GM19025 (cell line): Measurements from ENCODE around the gene NAGA.
"Not testable (repeated sequence)": the region's sequence is repeated elsewhere in the genome, so short reads cannot be mapped to it uniquely, and the experiment has no call there.

ENCODE experiments used
- ATAC-seq: cut with Tn5 transposase; IDR thresholded peaks from one replicate; pipeline ENCODE4 v1.9.1; 2021; ENCODE audit warnings: mild to moderate bottlenecking, low read depth, moderate library complexity; ENCODE audit not compliant: unreplicated experiment

Gene NAGA

DNA sequence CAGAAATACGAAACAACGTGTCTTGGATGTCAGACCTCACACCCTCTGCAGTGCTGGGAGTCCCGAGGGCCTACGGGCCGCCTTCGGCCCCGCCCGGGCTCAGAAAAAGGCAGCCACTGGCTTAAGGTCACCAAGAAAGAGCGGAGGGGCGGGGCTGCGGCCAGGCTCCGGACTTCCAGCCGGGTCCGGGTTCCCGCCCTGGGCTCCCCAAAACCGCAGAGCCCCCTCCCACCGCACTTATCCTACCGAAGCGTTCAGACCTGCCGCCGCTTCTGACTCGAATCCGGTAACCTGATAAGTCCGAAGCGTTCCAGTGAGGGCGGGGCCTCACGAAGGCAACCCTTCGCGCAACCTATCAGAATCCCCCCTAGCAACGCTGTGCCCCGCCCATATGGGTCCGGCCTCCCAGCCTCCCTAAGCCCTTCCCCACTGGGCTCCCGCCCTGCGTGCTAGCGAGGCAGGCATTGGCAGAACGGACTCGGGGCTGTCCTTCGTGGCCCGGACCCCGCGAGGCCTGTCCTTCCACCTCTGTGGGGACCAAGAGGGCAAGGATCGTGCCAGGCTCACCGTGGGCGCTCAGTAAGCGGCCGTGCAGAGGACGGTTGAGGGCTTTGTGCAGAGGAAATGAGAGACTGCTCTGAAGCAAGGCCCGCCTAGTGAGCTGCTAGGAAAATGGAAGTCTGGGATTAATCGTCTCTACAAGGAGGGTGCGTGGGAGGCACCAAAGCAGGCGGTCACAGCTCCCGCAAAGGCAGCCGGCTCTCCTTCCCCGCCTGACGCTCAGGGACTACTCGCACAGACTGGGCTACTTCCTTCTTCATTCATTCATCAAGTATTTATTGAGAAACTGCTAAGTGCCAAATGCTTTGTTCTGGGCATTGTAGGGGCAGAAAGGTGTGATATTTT is at the start of gene NAGA:
Gene NAGA (minus strand): TSS at position 296 of the 906 bp plus-strand sequence. CDS start 515 bp downstream, outside the sequence.
- ATAC-seq, result peak; percentile 93

DNA sequence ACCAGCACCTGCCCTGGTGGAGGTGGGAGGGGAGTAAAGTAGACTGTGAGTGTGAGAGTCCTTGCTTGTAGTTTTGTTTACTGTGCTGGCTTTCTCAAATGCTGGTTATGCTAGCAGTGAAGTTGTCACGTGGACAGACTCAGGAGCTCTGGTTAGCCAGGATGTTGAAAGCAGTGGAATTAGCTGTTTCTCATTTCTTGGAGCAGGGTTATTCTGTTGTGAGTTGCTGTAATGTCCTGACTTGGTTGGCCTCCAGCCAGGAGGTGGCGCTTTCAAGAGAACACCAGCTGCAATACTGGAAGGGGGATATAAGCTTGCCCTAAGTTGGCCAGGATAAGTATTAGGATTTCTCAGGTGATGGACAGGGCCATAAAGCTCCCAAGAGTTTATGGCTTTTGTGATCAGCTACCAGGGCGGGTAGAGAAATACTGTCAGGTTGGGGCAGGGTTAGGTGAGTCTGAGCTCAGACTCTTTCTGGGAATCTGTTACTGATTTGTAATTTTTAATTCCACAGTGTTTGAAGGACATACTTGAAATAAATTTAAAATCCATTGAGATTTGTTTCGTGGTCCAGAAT is 46.3 kb upstream of the NAGA start:
- no peak for ATAC-seq

DNA sequence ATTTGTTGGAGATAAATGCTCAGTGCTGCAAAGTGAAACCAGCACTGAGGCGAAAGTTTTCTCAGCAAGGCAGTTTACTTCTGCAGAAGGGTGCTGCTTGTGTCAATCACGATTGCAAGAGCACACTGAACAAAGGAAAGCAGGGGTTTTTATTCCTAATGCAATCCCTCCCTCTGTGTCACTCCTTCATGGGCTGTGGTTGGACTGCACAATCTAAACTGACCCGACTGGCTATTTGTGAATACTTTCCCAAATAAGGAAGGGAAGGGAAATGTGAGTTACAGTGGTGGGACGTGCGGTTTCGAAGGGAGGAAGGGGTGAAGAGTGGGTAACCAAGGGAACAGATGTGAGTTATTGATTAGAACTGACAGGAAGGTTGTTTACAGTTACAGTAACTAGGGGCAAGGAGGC is 44.8 kb upstream of the NAGA start:
- not testable (repeated sequence) for ATAC-seq

DNA sequence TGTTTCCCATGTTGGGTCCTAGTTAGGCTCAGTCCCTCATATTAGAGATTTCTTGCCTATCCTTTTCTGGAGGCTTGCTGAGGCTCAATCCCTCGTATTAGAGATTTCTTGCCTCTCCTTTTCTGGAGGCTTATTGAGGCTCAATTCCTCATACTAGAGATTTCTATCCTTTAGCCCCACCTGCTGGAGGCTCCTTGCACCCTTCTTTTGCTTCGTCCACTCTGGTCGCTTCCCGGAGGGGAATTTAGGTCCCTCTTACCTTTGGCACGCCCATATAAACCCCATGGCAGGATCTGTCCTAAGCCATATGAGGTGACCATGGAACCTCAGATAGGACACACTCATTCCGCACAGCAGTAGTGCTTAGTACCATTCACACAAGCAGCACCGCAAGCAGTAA is 44.1 kb upstream of the NAGA start:
- no peak for ATAC-seq

DNA sequence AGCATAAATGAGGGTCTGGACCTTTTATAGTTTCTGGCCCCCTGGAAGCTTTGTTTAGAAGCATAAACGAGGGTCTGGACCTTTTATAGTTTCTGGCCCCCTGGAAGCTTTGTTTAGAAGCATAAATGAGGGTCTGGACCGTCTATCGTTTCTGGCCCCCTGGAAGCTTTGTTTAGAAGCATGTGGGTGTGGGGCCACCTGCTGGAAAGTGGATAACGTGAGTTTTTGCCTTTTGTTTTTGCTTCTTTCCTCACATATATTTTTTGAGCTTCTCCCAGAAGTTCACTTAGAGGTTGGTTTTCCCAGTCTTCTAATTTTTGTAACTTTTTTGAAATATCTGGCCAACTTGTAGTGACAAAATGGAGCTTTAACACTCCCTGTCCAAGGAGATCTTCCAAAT is 42.2 kb upstream of the NAGA start:
- ATAC-seq, result not testable (repeated sequence)

DNA sequence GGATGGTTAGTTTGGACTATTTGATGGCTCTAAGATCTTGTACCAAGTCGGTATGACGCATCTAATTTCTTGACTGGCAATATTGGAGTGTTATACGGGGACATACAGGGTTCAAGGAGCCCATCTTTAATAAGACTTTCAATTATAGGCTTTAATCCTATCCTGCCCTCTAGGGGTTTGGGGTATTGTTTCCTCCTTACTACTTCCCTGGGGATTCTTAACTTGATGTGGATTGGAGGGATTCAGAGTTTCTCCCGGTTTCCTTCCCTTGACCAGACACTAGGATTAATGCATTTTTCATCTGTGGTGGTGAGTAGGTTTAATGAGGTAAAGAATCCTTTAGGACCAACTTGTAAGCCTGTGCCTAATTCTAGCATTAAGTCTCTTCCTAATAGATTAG is 41.2 kb upstream of the NAGA start:
- no peak for ATAC-seq

DNA sequence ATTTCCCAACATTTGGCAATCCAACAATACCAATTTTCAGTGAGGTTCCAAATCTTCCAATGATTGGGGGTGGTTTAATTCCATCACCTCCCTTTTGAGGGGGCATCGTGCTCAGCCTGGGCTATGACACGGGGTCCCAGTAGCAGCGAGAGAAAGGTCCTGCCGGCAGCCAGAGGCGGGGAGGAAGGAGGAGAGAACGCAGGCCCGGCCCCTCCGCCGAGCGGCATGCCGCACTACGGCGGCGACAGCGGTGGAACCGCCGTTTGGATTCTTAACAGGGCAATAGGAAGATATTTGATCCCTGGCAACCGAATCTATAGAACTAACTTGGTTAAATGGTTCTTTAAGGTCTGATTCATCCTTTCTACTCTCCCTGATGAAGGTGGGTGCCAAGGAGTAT is 38.2 kb upstream of the NAGA start:
- no peak for ATAC-seq

DNA sequence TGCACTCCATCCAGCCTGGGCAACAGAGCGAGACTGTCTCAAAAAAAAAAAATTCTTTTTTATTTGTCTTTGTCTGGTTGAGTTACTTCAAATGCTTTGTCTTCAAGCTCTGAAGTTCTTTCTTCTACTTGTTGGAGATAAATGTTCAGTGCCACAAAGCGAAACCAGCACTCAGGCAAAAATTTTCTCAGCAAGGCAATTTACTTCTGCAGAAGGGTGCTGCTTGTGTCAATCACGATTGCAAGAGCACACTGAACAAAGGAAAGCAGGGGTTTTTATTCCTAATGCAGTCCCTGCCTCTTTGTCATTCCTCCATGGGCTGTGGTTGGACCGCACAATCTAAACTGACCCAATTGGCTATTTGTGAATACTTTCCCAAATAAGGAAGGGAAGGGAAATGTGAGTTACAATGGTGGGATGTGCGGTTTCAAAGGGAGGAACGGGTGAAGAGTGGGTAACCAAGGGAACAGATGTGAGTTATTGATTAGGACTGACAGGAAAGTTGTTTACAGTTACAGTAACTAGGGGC is 33.8 kb upstream of the NAGA start:
- not testable (repeated sequence) for ATAC-seq

DNA sequence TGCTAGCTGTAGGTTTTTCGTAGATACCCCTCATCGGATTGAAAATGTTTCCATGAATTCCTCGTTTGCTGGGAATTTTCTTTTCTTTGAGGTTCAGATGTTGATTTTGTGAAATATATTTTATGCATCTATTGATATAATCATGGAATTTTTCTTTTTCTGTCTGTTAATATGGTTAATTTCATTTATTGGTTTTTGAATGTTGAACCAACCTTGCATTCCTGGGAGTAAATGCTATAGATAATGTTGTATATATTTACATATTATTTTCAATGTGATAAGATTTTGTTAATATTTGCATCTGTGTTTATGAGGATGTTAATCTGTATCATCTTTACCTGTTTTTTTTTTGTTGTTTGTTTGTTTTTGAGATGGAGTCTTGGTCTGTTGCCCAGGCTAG is 30.6 kb upstream of the NAGA start:
- ATAC-seq, result no peak

DNA sequence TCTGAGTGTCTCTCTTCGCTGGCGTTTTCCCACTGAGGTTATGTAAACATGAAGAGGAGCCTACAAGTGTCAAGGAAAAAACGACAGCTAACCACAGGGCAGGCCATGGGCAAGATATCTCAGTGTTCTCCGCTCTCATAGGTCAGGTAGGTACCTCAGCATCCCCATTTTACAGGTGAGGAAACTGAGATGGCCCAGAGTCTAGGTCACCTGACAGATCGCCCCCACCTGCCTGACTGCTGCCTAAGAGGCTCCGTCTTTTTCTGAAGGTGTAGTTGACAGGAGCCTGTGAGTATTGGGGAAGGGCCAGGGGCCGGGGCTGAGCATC is 20.8 kb upstream of the NAGA start:
- no peak for ATAC-seq

DNA sequence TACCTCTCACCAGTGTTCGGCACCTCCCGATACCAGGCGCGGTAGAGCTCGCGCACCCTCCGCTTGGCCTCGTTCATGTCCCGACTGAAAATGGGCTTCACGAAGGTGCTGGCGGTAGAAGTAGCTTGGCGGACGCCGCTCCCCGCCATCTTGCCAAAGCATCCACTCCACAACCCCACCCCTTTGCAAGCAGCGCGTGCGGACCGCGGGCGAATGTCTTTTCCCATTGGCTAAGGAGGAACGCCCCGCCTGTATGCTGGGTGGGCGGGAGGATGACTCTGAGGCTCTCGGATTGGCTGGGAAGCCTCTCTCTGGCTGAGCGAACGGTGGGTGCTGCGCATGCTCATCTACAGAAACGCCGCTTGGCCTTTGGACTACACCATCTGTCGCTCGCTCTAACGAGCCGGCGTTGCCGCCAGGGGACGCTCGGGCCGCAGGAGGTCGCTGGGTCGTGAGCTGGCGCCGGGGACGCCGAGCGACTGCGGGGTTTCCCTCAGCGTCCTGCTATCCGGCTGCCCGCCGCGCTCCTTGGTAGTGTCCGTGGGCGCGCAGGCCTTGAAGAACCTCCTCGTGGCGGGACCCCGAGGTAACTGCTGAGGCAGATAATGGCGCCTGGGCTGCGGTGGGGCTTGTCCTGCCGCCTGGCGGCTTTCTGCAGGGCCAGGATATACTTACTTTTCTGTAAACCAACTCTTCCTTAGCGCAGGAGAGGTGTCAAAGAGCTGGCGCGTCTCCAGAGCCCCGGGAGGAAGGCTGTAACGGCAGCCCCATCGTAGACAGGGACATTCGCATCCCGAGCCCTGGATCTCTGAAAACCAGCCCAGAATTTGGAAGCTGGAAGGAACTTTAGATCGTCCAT is 20.2 kb upstream of the NAGA start, which contains the start of gene NDUFA6:
Gene NDUFA6 (minus strand): TSS at position 177 of the 859 bp plus-strand sequence. CDS start 28 bp downstream, at position 149.
- ATAC-seq, result peak; percentile 94

DNA sequence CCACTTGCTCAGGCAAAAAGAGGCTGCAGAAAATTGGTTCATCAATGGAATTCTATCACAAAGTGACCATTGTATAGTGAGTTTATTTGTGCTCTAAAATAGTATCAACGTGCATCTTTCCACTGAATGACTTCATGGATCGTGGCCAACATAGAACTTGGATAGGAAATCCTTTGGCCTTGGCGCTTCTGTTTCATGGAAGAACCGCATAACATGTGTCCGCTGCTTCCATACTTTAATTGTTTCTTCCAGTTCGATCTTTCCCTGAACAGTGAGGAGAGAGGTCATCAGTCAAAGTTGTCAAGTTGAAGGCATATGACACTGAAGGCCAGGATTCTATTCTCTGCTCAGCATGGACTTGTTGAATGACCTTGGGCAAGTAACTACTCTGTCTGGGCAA is 15.4 kb upstream of the NAGA start:
- no peak for ATAC-seq

DNA sequence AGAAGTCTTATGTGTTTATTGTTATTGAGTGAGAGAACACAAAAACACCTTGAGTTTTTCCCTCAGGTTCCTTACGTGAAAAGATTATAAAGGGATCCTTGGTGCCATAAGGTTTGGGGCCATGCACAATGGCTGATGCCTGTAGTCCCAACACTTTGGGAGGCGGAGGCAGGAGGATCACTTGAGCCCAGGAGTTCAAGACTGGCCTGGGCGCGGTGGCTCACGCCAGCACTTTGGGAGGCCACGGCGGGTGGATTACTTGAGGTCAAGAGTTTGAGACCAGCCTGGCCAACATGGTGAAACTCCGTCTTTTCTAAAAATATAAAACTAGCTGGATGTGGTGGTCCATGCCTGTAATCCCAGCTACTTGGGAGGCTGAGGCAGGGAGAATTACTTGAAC is 14.3 kb upstream of the NAGA start:
- no peak for ATAC-seq

DNA sequence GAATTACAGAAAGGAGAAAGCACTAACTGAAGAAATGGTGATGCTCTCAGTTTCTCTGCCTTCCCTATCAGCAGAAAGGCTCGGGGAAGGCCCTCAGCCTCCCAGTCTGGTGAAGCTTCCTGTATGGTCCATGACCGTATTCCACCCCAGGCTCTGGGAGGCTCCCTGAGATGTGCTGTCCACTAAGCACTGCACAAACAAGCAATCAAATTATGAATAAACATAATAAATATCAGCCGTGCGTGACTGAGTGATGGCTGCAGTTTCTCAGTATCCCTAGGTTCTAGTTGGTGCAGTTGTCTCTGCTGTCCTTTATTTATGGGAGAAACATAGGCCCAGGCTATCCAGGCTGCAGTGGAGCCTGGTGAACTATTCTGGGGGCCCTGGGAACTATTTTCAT is 12.5 kb upstream of the NAGA start:
- ATAC-seq, result no peak

DNA sequence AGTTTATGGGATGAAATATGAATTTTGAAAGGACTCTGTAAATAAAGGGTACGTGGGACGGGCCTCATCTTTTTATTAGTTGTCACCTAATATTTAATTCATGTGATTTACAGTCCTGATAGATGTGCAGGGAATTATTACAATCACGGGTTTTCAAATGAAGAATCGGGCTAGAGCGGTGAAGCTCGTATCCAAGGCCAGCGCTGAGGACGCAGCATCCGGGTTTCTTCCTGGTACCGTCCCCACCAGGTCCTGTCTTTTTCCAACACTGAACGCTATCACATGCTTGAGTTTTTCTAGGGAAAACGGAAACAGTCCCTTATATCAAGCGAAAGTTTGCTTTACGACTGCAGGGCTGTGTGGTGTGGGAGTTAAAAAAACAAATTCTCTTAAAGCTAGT is 9.7 kb upstream of the NAGA start:
- no peak for ATAC-seq

DNA sequence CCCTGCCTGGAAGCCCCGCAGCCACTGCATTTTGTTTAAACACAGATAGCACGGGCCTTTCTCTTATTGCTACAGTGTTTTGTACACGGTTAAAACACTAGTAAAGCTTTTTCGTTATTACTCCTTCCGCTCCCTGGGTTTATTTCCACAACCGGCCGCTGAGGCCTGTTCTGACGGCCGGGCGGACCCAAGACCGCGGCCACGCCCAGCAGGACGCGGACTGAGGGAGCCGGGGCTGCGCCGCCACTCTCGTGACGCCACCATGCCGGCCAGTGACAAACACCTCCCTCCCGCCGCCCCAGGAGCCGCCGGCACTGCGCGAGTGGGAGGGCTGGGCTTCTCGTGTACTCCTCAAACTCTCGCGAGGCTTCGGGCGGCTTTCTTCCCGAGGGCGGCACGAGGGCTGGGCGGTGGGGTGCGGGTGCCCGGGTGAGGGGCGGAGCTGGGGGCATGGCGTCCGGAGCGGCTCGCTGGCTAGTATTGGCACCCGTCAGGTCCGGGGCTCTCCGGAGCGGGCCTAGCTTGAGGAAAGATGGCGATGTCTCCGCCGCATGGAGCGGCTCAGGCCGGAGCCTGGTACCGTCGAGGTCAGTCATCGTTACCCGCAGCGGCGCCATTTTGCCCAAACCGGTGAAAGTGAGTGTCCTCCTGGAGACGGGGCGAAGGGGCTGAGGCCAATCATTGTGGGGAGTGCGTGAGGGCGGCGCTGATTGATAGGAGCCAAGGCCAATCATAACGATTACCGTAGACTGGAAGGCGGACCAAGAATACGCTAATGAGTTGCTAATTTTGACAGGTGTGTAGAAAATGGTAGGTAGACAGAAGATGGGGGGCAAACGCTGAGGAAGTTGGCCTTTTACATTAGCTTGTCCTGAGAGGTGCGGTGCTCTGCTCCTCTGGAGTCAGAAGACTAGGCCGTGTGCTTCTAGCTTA is 9.0 kb upstream of the NAGA start, which contains the start of gene SMDT1:
Gene SMDT1 (plus strand): TSS at position 382 of the 933 bp plus-strand sequence. CDS start 69 bp downstream, at position 451.
- ATAC-seq, result peak; percentile 85

DNA sequence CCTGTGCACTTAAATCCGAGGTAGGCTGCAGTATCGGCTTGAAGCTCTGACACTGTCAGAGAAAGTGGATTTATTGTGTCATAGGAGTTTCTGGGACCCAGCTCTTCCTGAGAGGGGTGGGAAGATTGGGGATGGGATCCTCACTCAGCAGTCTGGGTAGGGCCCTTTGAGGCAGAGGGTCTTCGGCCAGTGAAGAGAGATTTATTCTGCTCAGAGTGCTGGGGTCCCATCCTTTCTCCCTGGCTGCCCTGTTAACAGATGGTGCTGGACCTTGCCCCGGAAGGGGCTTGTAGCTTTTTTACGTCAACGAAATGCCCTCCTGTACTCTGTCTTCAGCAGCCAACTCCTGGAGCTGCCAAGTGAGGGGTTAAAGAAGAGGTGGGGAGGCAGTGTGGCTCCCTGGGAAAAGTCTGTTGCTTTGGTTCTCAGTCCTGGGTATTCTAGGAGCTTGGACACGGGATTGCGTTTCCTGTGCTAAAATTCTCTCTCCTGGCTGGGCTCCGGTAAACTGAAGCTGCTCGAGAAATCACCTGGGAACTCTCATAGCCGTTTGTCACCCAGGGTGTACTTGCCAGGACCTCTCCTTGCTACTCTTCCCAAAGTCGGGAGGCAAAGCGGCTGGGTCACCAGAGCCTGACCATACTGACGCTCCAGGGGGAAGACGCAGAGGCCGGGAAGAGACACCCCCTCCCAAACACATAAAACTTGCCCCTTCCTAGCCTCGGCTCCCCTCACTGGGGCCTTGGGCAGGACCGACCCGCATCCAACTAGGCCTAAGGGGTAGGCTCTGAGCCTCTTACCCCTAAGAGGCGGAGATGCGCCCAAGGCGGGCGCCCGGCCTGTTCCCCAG is 8.1 kb upstream of the NAGA start:
- ATAC-seq, result peak; percentile 7

DNA sequence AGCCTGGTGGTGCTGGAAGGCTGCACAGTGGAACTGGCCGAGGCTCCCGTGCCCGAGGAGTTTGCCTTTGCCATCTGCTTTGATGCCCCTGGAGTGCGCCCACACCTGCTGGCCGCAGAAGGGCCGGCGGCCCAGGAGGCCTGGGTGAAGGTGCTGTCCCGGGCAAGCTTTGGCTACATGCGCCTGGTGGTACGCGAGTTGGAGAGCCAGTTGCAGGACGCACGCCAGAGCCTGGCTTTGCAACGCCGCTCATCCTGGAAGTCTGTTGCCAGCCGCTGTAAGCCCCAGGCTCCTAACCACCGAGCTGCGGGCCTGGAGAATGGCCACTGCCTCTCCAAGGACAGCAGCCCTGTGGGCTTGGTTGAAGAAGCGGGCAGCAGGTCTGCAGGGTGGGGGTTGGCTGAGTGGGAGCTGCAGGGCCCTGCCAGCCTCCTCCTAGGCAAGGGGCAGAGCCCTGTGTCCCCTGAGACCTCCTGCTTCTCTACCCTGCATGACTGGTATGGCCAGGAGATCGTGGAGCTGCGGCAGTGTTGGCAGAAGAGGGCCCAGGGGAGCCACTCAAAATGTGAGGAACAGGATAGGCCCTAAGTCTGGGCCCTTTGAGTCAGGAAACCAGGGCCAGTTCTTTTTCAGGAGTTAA is 7.0 kb upstream of the NAGA start:
- no peak for ATAC-seq
